ENCODE results near the gene IFI27L2.

- TF ChIP-seq CTCF (conservative IDR thresholded peaks at IDR 0.05; ENCODE audit: low read depth in 2 of 2) = no peak
- TF ChIP-seq CREB1 (CRISPR knock-in tag; IDR thresholded peaks at IDR 0.05; ENCODE audit: low read depth) = no peak
- TF ChIP-seq JUNB (IDR thresholded peaks at IDR 0.05; ENCODE audit: unreplicated experiment) = no peak
- TF ChIP-seq EZH2 (IDR thresholded peaks at IDR 0.05; ENCODE audit: low read depth, unreplicated experiment) = no peak
- no peak for TF ChIP-seq POLR2AphosphoS5 (IDR thresholded peaks at IDR 0.05; ENCODE audit: low read depth)
Observed at GRCh38 chr14:94123868-94124267, 5.5 kb downstream of the IFI27L2 start.
